Ovary (tissue), 3 donors: Measurements from ENCODE around the gene TMEM120B.

Experiments used
- POLR2A ChIP-seq: fragments of 450-650 bp; IDR thresholded peaks from one replicate; pipeline ENCODE4 v1.6.1; 2017; ENCODE audit warnings: antibody characterized with exemption, mild to moderate bottlenecking, moderate library complexity
- TF ChIP-seq, protein P1 (sequence below), 3 donors: fragments of 450-650 bp in 2 of 3; fragments of 200-600 bp in 1 of 3; IDR thresholded peaks; one replicate each; pipeline versions ENCODE4 v1.5.1 to v1.8.0; 2016 to 2022; ENCODE audit warnings: antibody characterized with exemption in 3 of 3, mild to moderate bottlenecking in 1 of 3
- donor health status: DM: no; HTN: no; CAD: no.

DNA sequence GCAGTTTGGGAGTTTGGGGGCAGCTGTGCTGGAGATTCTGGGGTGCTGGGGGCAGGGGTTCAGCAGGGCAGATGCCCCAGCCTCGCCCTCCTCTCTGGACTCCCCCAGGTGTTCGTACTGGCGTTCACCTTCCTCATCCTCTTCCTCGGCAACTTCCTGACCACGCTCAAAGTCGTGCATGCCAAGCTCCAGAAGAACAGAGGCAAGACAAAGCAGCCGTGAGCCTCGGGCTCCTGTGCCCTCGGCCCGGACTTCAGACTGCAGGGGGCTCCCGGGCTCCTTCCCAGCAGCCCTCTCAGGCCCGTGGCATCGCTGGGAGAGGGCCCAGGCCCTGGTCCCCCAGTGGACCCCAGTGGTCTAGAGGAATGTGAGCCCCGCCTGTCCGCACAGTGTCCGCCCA is 62.9 kb downstream of the TMEM120B start:
- TF ChIP-seq, protein P1, sequence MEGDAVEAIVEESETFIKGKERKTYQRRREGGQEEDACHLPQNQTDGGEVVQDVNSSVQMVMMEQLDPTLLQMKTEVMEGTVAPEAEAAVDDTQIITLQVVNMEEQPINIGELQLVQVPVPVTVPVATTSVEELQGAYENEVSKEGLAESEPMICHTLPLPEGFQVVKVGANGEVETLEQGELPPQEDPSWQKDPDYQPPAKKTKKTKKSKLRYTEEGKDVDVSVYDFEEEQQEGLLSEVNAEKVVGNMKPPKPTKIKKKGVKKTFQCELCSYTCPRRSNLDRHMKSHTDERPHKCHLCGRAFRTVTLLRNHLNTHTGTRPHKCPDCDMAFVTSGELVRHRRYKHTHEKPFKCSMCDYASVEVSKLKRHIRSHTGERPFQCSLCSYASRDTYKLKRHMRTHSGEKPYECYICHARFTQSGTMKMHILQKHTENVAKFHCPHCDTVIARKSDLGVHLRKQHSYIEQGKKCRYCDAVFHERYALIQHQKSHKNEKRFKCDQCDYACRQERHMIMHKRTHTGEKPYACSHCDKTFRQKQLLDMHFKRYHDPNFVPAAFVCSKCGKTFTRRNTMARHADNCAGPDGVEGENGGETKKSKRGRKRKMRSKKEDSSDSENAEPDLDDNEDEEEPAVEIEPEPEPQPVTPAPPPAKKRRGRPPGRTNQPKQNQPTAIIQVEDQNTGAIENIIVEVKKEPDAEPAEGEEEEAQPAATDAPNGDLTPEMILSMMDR (IDR thresholded peaks at IDR 0.05), result no peak
- no peak for TF ChIP-seq POLR2A
